WTC11 (cell line): ENCODE measurements around the gene DNAJA4. TPM values are rescaled to one million over a fixed set of nuclear protein-coding genes. Genes with fewer than 3 reads are reported as not detected.

ENCODE experiments used
- ATAC-seq: fragments of 200-7000 bp; cut with Tn5 transposase; 2 replicates; pipeline ENCODE4 v1.10.0; 2021; ENCODE audit warnings: mild to moderate bottlenecking, moderate library complexity
- CTCF ChIA-PET: fragments of 300-600 bp; sonication (Branson Sonifier 250); formaldehyde crosslinking; loops from one replicate; lab custom pipeline; 2021; ENCODE audit warnings: antibody characterized with exemption; lab: Charles Lee
- POLR2A ChIA-PET: fragments of 350-600 bp; sonication (Branson Sonifier 250); formaldehyde crosslinking; loops from one replicate; lab custom pipeline; 2021; ENCODE audit warnings: antibody characterized with exemption; lab: Charles Lee
- DNase-seq: peaks from one replicate; pipeline ENCODE4 v3.0.0; 2021; ENCODE audit warnings: low spot score
- H3K27ac Mint-ChIP-seq: 2 replicates; pipeline ENCODE4 v1.8.0; 2021; ENCODE audit warnings: mixed read lengths
- H3K27me3 Mint-ChIP-seq: 2 replicates; pipeline ENCODE4 v1.8.0; 2021; ENCODE audit warnings: low read depth, mild to moderate bottlenecking, moderate library complexity, mixed read lengths
- H3K36me3 Mint-ChIP-seq: 2 replicates; pipeline ENCODE4 v1.8.0; 2021; ENCODE audit warnings: mixed read lengths
- H3K4me1 Mint-ChIP-seq: 2 replicates; pipeline ENCODE4 v1.8.0; 2022; ENCODE audit warnings: mixed read lengths
- H3K4me3 Mint-ChIP-seq: 2 replicates; pipeline ENCODE4 v1.8.0; 2021; ENCODE audit warnings: mild to moderate bottlenecking, moderate library complexity, mixed read lengths
- H3K9me3 Mint-ChIP-seq: 2 replicates; pipeline ENCODE4 v1.8.0; 2021; ENCODE audit warnings: mixed read lengths
- ATF1 ChIP-seq: sonication (generic); formaldehyde crosslinking; IDR thresholded peaks from 2 replicates; pipeline ENCODE4 v1.8.1; 2023; ENCODE audit warnings: mild to moderate bottlenecking, moderate library complexity, missing genetic modification reagents
- FOXK1 ChIP-seq: sonication (generic); formaldehyde crosslinking; IDR thresholded peaks from 2 replicates; pipeline ENCODE4 v1.8.0; 2022; ENCODE audit warnings: mild to moderate bottlenecking, moderate library complexity, missing genetic modification reagents
- FOXP1 ChIP-seq: sonication (generic); formaldehyde crosslinking; IDR thresholded peaks from 2 replicates; pipeline ENCODE4 v1.8.0; 2022; ENCODE audit warnings: missing genetic modification reagents, mild to moderate bottlenecking, moderate library complexity, borderline replicate concordance
- MXD4 ChIP-seq: fragments of 250-450 bp; sonication (Bioruptor Pico); IDR thresholded peaks from 2 replicates; pipeline ENCODE4 v1.8.0; 2021; ENCODE audit warnings: mild to moderate bottlenecking, moderate library complexity, borderline replicate concordance
- MYBL2 ChIP-seq: sonication (generic); formaldehyde crosslinking; IDR thresholded peaks from 2 replicates; pipeline ENCODE4 v1.8.1; 2023; ENCODE audit warnings: mild to moderate bottlenecking, moderate library complexity, missing genetic modification reagents
- NR2C2 ChIP-seq: sonication (generic); formaldehyde crosslinking; IDR thresholded peaks from 2 replicates; pipeline ENCODE4 v1.8.0; 2022; ENCODE audit warnings: mild to moderate bottlenecking, missing genetic modification reagents
- OVOL2 ChIP-seq: fragments of 250-450 bp; sonication (Bioruptor Pico); IDR thresholded peaks from 2 replicates; pipeline ENCODE4 v1.9.0; 2021; ENCODE audit warnings: mild to moderate bottlenecking, borderline replicate concordance
- RELA ChIP-seq: sonication (generic); formaldehyde crosslinking; IDR thresholded peaks from 2 replicates; pipeline ENCODE4 v1.8.1; 2022; ENCODE audit warnings: missing genetic modification reagents, mild to moderate bottlenecking, borderline replicate concordance
- SMAD4 ChIP-seq: sonication (generic); formaldehyde crosslinking; IDR thresholded peaks from 2 replicates; pipeline ENCODE4 v1.8.0; 2022; ENCODE audit warnings: mild to moderate bottlenecking, missing genetic modification reagents
- TCF7 ChIP-seq: sonication (generic); formaldehyde crosslinking; IDR thresholded peaks from 2 replicates; pipeline ENCODE4 v1.8.0; 2022; ENCODE audit warnings: mild to moderate bottlenecking, low read depth, missing genetic modification reagents, moderate library complexity
- ZNF121 ChIP-seq: sonication (generic); formaldehyde crosslinking; IDR thresholded peaks from 2 replicates; pipeline ENCODE4 v1.8.0; 2023; ENCODE audit warnings: missing genetic modification reagents
- ZNF317 ChIP-seq: sonication (generic); formaldehyde crosslinking; IDR thresholded peaks from 2 replicates; pipeline ENCODE4 v1.8.1; 2023; ENCODE audit warnings: low read depth, mild to moderate bottlenecking, moderate library complexity, missing genetic modification reagents, borderline replicate concordance
- total RNA-seq: library from RNA; stranded (reverse); gene quantifications from 3 replicates; pipeline ENCODE4 v1.2.3, GENCODE V29; 2021
- TF ChIP-seq, protein P1 (sequence below): sonication (generic); formaldehyde crosslinking; IDR thresholded peaks from 2 replicates; pipeline ENCODE4 v1.8.1; 2023; ENCODE audit warnings: mild to moderate bottlenecking, missing genetic modification reagents
- TF ChIP-seq, protein P2 (sequence below): sonication (generic); formaldehyde crosslinking; IDR thresholded peaks from 2 replicates; pipeline ENCODE4 v1.8.1; 2023; ENCODE audit warnings: mild to moderate bottlenecking, moderate library complexity, missing genetic modification reagents
- TF ChIP-seq, protein P3 (sequence below): sonication (generic); formaldehyde crosslinking; IDR thresholded peaks from 2 replicates; pipeline ENCODE4 v1.8.1; 2022; ENCODE audit warnings: mild to moderate bottlenecking, moderate library complexity, missing genetic modification reagents
- TF ChIP-seq, protein P4 (sequence below): fragments of 250-450 bp; sonication (Bioruptor Pico); IDR thresholded peaks from 2 replicates; pipeline ENCODE4 v1.9.0; 2021; ENCODE audit warnings: mild to moderate bottlenecking
- TF ChIP-seq, protein P5 (sequence below): sonication (generic); formaldehyde crosslinking; IDR thresholded peaks from 2 replicates; pipeline ENCODE4 v1.8.0; 2022; ENCODE audit warnings: mild to moderate bottlenecking, missing genetic modification reagents
- TF ChIP-seq, protein P6 (sequence below): sonication (generic); formaldehyde crosslinking; IDR thresholded peaks from 2 replicates; pipeline ENCODE4 v1.8.1; 2023; ENCODE audit warnings: mild to moderate bottlenecking, missing genetic modification reagents, moderate library complexity
- TF ChIP-seq, protein P7 (sequence below): fragments of 250-450 bp; sonication (Bioruptor Pico); IDR thresholded peaks from 2 replicates; pipeline ENCODE4 v1.9.0; 2021; ENCODE audit warnings: mild to moderate bottlenecking
- TF ChIP-seq, protein P8 (sequence below): sonication (generic); formaldehyde crosslinking; conservative IDR thresholded peaks from 2 replicates; pipeline ENCODE4 v1.8.1; 2023; ENCODE audit warnings: mild to moderate bottlenecking, low read depth, missing genetic modification reagents, moderate library complexity

DNAJA4 gene
- total RNA-seq, 1 experiment from 2014 or later: 7.8 TPM

DNA sequence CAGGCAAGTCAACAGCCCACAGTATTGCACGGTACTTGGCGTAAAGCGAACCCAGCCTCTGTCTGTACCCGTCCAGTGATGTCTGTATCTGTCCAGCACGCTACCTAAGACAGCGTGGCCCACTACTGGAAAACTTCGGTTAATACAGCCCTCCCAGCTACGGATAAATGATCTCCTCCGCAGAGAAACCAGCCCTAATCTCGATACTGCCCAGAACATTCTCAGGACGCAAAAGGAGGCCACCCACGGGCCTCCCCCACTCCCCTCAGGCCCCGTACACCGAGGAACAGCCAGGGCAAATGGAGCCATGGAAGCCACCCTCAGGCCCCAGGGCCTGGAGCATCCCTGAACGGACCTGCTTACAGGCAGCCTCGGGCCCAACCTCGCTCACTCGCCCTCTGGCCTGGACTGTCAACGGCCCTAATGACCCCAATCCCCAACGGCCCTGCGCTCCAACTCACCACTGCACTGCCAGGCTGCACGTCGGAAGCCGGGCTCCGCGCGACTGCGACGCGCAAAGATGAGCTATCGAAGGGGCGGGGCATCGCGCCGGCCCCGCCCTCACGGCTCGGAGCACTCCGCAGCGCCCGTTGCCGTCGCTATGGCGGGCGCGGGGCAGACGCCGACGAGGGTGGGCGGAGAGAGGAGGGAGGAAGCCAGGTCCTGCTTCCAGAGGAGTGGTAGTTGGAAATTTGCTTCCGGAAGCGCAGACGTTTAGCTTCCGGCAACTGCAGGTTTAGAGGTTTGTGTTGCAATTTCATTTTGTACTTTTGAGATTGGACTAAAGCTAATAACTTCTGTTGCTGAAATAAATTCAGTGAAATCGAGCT lies 35.0 kb downstream of the DNAJA4 start, which contains the start of gene SKIC8 (continued):
- TF ChIP-seq, protein P1, sequence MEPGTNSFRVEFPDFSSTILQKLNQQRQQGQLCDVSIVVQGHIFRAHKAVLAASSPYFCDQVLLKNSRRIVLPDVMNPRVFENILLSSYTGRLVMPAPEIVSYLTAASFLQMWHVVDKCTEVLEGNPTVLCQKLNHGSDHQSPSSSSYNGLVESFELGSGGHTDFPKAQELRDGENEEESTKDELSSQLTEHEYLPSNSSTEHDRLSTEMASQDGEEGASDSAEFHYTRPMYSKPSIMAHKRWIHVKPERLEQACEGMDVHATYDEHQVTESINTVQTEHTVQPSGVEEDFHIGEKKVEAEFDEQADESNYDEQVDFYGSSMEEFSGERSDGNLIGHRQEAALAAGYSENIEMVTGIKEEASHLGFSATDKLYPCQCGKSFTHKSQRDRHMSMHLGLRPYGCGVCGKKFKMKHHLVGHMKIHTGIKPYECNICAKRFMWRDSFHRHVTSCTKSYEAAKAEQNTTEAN (CRISPR knock-in tag): 0 out of 2 replicates have a peak, but pooled peaks have one; percentile 18
- TF ChIP-seq, protein P2, sequence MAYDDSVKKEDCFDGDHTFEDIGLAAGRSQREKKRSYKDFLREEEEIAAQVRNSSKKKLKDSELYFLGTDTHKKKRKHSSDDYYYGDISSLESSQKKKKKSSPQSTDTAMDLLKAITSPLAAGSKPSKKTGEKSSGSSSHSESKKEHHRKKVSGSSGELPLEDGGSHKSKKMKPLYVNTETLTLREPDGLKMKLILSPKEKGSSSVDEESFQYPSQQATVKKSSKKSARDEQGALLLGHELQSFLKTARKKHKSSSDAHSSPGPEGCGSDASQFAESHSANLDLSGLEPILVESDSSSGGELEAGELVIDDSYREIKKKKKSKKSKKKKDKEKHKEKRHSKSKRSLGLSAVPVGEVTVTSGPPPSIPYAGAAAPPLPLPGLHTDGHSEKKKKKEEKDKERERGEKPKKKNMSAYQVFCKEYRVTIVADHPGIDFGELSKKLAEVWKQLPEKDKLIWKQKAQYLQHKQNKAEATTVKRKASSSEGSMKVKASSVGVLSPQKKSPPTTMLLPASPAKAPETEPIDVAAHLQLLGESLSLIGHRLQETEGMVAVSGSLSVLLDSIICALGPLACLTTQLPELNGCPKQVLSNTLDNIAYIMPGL (CRISPR knock-in tag): 0 out of 2 replicates have a peak, but pooled peaks have one; percentile 36
- peak; percentile 36; the same call in 1 of the 2 replicates for TF ChIP-seq MYBL2 (CRISPR knock-in tag)
- TF ChIP-seq, protein P3, sequence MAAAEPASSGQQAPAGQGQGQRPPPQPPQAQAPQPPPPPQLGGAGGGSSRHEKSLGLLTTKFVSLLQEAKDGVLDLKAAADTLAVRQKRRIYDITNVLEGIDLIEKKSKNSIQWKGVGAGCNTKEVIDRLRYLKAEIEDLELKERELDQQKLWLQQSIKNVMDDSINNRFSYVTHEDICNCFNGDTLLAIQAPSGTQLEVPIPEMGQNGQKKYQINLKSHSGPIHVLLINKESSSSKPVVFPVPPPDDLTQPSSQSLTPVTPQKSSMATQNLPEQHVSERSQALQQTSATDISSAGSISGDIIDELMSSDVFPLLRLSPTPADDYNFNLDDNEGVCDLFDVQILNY (CRISPR knock-in tag): peak; percentile 86
- no peak for TF ChIP-seq OVOL2 (CRISPR knock-in tag)

DNA sequence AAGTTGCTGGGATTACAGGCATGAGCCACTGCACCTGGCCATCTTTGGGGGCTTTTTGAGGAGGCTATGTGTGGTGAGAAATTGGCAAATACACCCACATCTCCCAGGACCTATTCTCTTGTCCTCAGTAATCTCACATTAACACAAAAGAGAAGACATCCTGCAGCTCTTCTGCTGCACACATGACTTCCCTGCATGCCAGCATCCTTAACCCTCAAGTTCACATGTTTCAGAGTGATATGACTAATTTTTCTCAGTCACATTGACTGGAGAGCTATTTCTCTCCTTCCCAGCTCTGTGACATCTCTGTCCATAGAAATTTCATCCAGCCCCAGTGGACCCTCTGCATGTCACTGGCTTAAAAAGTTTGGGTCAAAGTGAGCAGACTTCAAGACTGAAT lies 37.0 kb downstream of the DNAJA4 start:
- Mint-ChIP-seq H3K4me3 (no peak overlapping the region), H3K27ac (no peak overlapping the region), H3K9me3 (no peaks in the 10 kb centered on the region), H3K4me1 (peaks cover 6% of the 10 kb centered on the region), H3K27me3 (peaks cover 12% of the 10 kb centered on the region), H3K36me3 (no peaks in the 10 kb centered on the region)
- ChIA-PET POLR2A (no interaction called here), CTCF (no interaction called here)
- no peak for DNase-seq
- no peak for ATAC-seq
- TF ChIP-seq, protein P4, sequence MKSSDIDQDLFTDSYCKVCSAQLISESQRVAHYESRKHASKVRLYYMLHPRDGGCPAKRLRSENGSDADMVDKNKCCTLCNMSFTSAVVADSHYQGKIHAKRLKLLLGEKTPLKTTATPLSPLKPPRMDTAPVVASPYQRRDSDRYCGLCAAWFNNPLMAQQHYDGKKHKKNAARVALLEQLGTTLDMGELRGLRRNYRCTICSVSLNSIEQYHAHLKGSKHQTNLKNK (CRISPR knock-in tag): no peak
- TF ChIP-seq RELA (CRISPR knock-in tag) (no peak), TCF7 (CRISPR knock-in tag) (no peak), ZNF317 (CRISPR knock-in tag) (no peak), ZNF121 (no peak), SMAD4 (CRISPR knock-in tag) (no peak), MXD4 (no peak), FOXK1 (CRISPR knock-in tag) (no peak), NR2C2 (CRISPR knock-in tag) (no peak), FOXP1 (CRISPR knock-in tag) (no peak), ATF1 (CRISPR knock-in tag) (no peak)
- TF ChIP-seq, protein P5, sequence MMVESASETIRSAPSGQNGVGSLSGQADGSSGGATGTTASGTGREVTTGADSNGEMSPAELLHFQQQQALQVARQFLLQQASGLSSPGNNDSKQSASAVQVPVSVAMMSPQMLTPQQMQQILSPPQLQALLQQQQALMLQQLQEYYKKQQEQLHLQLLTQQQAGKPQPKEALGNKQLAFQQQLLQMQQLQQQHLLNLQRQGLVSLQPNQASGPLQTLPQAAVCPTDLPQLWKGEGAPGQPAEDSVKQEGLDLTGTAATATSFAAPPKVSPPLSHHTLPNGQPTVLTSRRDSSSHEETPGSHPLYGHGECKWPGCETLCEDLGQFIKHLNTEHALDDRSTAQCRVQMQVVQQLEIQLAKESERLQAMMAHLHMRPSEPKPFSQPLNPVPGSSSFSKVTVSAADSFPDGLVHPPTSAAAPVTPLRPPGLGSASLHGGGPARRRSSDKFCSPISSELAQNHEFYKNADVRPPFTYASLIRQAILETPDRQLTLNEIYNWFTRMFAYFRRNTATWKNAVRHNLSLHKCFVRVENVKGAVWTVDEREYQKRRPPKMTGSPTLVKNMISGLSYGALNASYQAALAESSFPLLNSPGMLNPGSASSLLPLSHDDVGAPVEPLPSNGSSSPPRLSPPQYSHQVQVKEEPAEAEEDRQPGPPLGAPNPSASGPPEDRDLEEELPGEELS: no peak
- TF ChIP-seq, protein P6, sequence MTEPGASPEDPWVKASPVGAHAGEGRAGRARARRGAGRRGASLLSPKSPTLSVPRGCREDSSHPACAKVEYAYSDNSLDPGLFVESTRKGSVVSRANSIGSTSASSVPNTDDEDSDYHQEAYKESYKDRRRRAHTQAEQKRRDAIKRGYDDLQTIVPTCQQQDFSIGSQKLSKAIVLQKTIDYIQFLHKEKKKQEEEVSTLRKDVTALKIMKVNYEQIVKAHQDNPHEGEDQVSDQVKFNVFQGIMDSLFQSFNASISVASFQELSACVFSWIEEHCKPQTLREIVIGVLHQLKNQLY (CRISPR knock-in tag): no peak
- TF ChIP-seq, protein P7, sequence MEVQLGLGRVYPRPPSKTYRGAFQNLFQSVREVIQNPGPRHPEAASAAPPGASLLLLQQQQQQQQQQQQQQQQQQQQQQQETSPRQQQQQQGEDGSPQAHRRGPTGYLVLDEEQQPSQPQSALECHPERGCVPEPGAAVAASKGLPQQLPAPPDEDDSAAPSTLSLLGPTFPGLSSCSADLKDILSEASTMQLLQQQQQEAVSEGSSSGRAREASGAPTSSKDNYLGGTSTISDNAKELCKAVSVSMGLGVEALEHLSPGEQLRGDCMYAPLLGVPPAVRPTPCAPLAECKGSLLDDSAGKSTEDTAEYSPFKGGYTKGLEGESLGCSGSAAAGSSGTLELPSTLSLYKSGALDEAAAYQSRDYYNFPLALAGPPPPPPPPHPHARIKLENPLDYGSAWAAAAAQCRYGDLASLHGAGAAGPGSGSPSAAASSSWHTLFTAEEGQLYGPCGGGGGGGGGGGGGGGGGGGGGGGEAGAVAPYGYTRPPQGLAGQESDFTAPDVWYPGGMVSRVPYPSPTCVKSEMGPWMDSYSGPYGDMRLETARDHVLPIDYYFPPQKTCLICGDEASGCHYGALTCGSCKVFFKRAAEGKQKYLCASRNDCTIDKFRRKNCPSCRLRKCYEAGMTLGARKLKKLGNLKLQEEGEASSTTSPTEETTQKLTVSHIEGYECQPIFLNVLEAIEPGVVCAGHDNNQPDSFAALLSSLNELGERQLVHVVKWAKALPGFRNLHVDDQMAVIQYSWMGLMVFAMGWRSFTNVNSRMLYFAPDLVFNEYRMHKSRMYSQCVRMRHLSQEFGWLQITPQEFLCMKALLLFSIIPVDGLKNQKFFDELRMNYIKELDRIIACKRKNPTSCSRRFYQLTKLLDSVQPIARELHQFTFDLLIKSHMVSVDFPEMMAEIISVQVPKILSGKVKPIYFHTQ (CRISPR knock-in tag): no peak
- TF ChIP-seq, protein P8, sequence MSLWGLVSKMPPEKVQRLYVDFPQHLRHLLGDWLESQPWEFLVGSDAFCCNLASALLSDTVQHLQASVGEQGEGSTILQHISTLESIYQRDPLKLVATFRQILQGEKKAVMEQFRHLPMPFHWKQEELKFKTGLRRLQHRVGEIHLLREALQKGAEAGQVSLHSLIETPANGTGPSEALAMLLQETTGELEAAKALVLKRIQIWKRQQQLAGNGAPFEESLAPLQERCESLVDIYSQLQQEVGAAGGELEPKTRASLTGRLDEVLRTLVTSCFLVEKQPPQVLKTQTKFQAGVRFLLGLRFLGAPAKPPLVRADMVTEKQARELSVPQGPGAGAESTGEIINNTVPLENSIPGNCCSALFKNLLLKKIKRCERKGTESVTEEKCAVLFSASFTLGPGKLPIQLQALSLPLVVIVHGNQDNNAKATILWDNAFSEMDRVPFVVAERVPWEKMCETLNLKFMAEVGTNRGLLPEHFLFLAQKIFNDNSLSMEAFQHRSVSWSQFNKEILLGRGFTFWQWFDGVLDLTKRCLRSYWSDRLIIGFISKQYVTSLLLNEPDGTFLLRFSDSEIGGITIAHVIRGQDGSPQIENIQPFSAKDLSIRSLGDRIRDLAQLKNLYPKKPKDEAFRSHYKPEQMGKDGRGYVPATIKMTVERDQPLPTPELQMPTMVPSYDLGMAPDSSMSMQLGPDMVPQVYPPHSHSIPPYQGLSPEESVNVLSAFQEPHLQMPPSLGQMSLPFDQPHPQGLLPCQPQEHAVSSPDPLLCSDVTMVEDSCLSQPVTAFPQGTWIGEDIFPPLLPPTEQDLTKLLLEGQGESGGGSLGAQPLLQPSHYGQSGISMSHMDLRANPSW (CRISPR knock-in tag): no peak
- TF ChIP-seq, protein P1 (CRISPR knock-in tag): no peak
